IPS DF 6.9 (cell line): ENCODE measurements around the gene SPON1.

Experiments
- DNase-seq: peaks from one replicate; pipeline ENCODE4 v3.0.0-alpha.2; 2013; ENCODE audit warnings: low read depth, low spot score
- H3K27ac ChIP-seq: one replicate; pipeline ENCODE4 v1.5.1; 2013; ENCODE audit warnings: low read length, control low read depth
- H3K27me3 ChIP-seq: 2 replicates; pipeline ENCODE4 v1.6.1; 2013; ENCODE audit warnings: mild to moderate bottlenecking, low read length; ENCODE audit not compliant: control insufficient read depth, insufficient read depth
- H3K36me3 ChIP-seq: 2 replicates; pipeline ENCODE4 v1.6.1; 2013; ENCODE audit warnings: low read length; ENCODE audit not compliant: control insufficient read depth, insufficient read depth
- H3K4me1 ChIP-seq: 2 replicates; pipeline ENCODE4 v1.6.1; 2013; ENCODE audit warnings: low read length; ENCODE audit not compliant: control insufficient read depth, insufficient read depth
- H3K4me3 ChIP-seq: 2 replicates; pipeline ENCODE4 v1.5.1; 2013; ENCODE audit warnings: mild to moderate bottlenecking, low read length
- H3K9me3 ChIP-seq: 2 replicates; pipeline ENCODE4 v1.6.1; 2013; ENCODE audit warnings: low read length, inconsistent platforms; ENCODE audit not compliant: control insufficient read depth, insufficient read depth
- WGBS: extraction: QIAGEN DNeasy Blood & Tissue Kit; methylation state at CpG from one replicate; pipeline ENCODE4 v1.1.7; 2013; ENCODE audit warnings: mixed read lengths, missing lambda C conversion rate; ENCODE audit not compliant: insufficient read length, insufficient coverage; 5-methylcytosine and 5-hydroxymethylcytosine counted together

The SPON1 gene

DNA sequence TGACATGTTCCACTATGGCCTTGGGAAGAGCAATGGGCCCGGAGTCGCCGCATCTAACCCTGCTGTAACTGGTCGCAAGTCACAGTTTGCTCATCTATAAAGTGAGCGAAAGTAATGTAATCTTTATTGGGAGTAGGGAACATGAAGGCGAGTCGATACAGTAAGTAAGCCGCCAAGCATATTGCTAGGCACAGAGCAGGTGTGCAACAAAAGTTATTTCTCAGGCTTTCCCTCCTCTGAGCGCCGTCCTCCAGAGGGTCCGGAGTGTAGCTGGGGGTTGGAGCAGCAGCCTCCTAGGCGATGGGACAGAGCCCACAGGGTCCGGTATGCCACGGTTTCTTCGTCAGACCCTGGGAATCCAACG is 343 bp upstream of the SPON1 start:
- H3K27me3 ChIP-seq: peaks cover 44% of the 10 kb centered on the region
- DNase-seq: no peak
- no peaks in the 10 kb centered on the region for H3K36me3 ChIP-seq
- 0 out of 2 replicates have a peak, but pooled peaks cover 1% of the 10 kb centered on the region for H3K4me1 ChIP-seq
- WGBS: no CpG with 5 or more reads among the region's 16 CpGs
- no peaks in the 10 kb centered on the region for H3K9me3 ChIP-seq
- no peak overlapping the region for H3K27ac ChIP-seq
- H3K4me3 ChIP-seq: peak overlapping the region; percentile 40; the same call in 1 of the 2 replicates

GRCh38 chr11:13963169-13963948 is 836 bp downstream of the SPON1 start:
- H3K9me3 ChIP-seq: no peaks in the 10 kb centered on the region
- no peak for DNase-seq
- 0 out of 2 replicates have a peak, but pooled peaks cover 1% of the 10 kb centered on the region for H3K4me1 ChIP-seq
- peak overlapping the region; percentile 40; the same call in 1 of the 2 replicates for H3K4me3 ChIP-seq
- H3K27me3 ChIP-seq: peaks cover 44% of the 10 kb centered on the region
- WGBS: no CpG with 5 or more reads among the region's 60 CpGs
- no peaks in the 10 kb centered on the region for H3K36me3 ChIP-seq
- H3K27ac ChIP-seq: no peak overlapping the region

DNA sequence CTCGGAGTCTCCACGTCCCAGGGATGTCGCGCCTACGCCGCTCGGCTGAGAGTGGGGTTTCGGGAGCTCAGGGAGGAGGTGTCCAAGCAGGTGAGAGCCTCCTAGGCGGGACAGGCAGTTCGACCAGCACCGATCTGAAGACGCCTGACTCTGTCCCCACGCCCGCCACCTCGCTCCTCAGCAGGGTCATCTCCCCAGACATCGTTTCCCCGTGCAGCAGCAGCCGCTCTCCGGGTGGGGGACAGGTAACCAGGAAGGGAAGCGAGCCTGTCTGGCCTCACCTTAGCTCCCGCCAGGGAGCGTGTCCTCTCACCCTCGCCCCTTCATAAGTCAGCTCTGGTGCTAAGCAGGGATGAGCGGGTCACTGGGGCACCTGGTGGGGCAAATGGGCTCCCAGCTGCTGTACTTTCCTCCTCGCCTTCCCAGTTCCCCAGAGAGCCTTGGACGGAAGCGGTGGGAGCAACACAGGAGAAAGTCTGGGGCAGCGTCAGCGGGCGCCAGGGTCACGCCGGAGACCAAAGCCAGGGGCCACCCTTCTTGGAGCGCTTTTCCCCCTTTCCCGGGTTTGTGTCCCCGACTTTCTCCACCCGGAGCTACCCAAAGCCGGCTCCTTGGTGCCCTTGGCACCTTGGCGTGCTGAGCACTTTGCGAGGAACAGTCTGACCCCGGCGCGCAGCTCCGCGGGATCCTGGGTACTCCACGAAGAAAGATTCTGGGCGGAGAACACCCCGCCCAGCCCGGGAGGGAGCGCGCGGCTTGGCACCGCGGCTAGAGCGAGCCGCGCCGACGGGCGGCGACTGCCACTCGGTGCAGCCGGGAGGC is 1.6 kb downstream of the SPON1 start:
- WGBS: no CpG with 5 or more reads among the region's 62 CpGs
- 0 out of 2 replicates have a peak, but pooled peaks cover 1% of the 10 kb centered on the region for H3K4me1 ChIP-seq
- no peaks in the 10 kb centered on the region for H3K36me3 ChIP-seq
- no peaks in the 10 kb centered on the region for H3K9me3 ChIP-seq
- DNase-seq: no peak
- no peak overlapping the region for H3K27ac ChIP-seq
- peak overlapping the region; percentile 10; the same call in 1 of the 2 replicates for H3K4me3 ChIP-seq
- peaks cover 44% of the 10 kb centered on the region for H3K27me3 ChIP-seq

GRCh38 chr11:13964771-13965074 is 2.2 kb downstream of the SPON1 start:
- Histone ChIP-seq H3K36me3 (no peaks in the 10 kb centered on the region), H3K4me3 (peak overlapping the region; percentile 10; the same call in 1 of the 2 replicates), H3K27me3 (peaks cover 44% of the 10 kb centered on the region), H3K9me3 (no peaks in the 10 kb centered on the region), H3K27ac (no peak overlapping the region), H3K4me1 (0 out of 2 replicates have a peak, but pooled peaks cover 1% of the 10 kb centered on the region)
- no peak for DNase-seq
- WGBS: no CpG with 5 or more reads among the region's 7 CpGs

DNA sequence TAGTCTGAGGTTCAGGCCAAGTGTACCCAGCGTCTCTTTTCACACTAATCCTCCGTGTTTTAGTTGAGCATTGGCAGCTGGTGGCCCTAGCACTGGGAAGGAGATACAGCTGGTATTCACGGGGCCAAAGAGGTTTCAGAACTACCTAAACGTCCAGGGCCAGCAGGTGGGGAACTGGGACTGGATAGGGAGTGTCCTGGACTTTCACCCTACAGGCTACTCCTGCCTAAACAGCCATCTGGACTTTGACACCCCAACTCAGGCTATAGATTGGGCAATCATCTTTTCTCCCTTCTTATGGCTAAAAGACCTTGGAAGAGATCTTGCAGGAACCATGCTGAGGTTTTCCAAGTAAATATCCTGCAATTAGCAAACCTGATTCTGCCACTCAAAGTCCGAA is 2.8 kb downstream of the SPON1 start:
- no CpG with 5 or more reads among the region's 5 CpGs for WGBS
- no peaks in the 10 kb centered on the region for H3K36me3 ChIP-seq
- H3K27me3 ChIP-seq: peaks cover 44% of the 10 kb centered on the region
- no peak for DNase-seq
- 0 out of 2 replicates have a peak, but pooled peaks cover 1% of the 10 kb centered on the region for H3K4me1 ChIP-seq
- no peak overlapping the region for H3K27ac ChIP-seq
- no peak overlapping the region for H3K4me3 ChIP-seq
- H3K9me3 ChIP-seq: no peaks in the 10 kb centered on the region

DNA sequence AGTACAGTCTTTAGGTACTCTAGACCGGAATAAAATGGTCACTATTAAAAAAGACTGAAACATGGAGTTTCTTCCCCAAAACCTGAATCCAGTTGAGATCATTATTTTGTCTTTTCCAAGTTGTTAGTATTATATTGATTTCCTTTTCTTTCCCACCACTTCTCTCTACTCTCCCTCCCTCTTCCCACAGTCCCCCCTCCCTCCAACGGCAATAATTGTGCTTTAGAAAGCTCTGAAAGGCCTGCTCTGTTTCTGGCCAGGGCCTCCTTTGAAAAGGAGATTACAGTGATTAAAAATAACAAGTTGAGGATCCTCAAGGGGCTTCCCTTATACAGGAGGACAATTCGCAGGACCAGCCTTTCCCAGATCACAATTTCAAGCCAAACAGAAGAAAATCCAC is 3.5 kb downstream of the SPON1 start:
- no peaks in the 10 kb centered on the region for H3K9me3 ChIP-seq
- H3K27me3 ChIP-seq: peaks cover 44% of the 10 kb centered on the region
- DNase-seq: no peak
- no CpG with 5 or more reads among the region's 3 CpGs for WGBS
- 0 out of 2 replicates have a peak, but pooled peaks cover 1% of the 10 kb centered on the region for H3K4me1 ChIP-seq
- H3K27ac ChIP-seq: no peak overlapping the region
- H3K36me3 ChIP-seq: no peaks in the 10 kb centered on the region
- H3K4me3 ChIP-seq: no peak overlapping the region

DNA sequence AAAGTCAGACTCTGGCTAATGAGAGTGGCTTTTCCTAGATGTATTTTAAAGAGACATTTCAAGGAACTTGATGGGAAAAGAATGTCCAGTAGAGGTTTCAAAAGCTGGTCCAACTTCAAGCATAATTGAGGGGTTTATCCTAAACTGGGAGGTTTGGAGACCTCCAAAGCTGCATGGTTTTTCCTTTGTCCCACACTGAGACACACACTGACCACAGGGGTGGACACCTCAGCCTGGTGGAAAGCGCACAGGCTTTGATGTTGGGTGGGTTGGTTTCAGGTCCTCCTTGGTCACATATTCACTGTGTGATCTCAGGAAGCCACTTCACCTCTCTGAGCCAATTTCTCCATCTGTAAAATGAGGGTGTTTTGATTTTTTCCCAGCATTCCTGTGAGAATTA is 4.0 kb downstream of the SPON1 start:
- no peak for DNase-seq
- Histone ChIP-seq H3K27ac (no peak overlapping the region), H3K9me3 (no peaks in the 10 kb centered on the region), H3K4me1 (0 out of 2 replicates have a peak, but pooled peaks cover 1% of the 10 kb centered on the region), H3K36me3 (no peaks in the 10 kb centered on the region), H3K4me3 (no peak overlapping the region), H3K27me3 (peaks cover 39% of the 10 kb centered on the region)
- WGBS: no CpG with 5 or more reads among the region's 1 CpG

GRCh38 chr11:13970986-13971385 is 8.5 kb downstream of the SPON1 start:
- DNase-seq: no peak

DNA sequence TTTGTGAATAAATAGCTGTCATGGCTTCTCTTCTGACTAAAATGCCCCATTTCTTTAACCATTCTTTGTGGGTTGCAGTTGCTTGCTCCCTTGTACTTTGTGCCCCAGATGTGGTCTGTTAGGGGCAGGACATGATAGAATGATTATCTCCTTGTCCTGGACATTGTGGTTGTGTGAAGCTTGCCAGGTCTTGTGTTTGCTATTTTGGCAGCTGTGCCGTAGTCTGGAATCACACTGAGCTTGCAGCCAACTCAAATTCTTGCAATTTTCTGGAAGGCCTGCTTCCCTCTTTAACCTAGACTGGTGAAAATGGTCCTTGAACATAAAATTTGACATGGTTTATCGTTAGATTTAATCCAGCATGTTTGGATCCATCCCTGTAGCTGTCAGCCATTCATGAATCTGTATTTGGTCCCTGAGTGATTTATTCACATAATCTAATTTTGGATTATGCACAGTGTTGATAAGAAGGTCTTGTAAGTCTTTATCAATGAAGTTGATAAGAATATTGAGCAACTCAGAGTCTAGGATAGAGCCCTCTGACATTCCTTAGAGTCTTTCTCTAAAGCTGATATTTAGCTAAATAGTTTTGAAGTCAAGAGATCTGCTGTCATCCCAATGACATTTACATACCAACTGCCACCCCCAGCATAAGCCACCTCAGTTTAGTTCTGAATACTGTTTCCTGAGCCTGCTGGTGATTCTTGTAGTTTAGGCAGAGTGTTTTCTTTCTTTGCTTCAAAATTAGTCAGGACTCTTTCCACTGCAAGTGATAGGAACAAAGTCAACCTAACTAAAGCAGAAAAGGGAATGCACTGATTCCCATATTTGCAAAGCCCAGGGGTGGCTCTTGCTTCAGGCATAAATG is 9.8 kb downstream of the SPON1 start:
- no CpG with 5 or more reads among the region's 2 CpGs for WGBS
- Histone ChIP-seq H3K4me3 (no peak overlapping the region), H3K4me1 (no peaks in the 10 kb centered on the region), H3K27ac (no peak overlapping the region), H3K27me3 (no peaks in the 10 kb centered on the region), H3K36me3 (no peaks in the 10 kb centered on the region), H3K9me3 (no peaks in the 10 kb centered on the region)
- DNase-seq: no peak

More at GRCh38 chr11:13970986-13971385, 8.5 kb downstream of the SPON1 start:
- Histone ChIP-seq H3K4me3 (no peak overlapping the region), H3K4me1 (no peaks in the 10 kb centered on the region), H3K9me3 (no peaks in the 10 kb centered on the region), H3K36me3 (no peaks in the 10 kb centered on the region), H3K27me3 (no peaks in the 10 kb centered on the region), H3K27ac (no peak overlapping the region)
- no CpG with 5 or more reads among the region's 2 CpGs for WGBS

GRCh38 chr11:13972944-13973343 is 10.4 kb downstream of the SPON1 start:
- WGBS: no CpG with 5 or more reads among the region's 3 CpGs

More at GRCh38 chr11:13972944-13973343, 10.4 kb downstream of the SPON1 start:
- Histone ChIP-seq H3K4me3 (no peak overlapping the region), H3K4me1 (no peaks in the 10 kb centered on the region), H3K27me3 (no peaks in the 10 kb centered on the region), H3K27ac (no peak overlapping the region), H3K9me3 (no peaks in the 10 kb centered on the region), H3K36me3 (no peaks in the 10 kb centered on the region)
- DNase-seq: no peak
